Peyer's patch (tissue), 4 donors: ENCODE data around the gene GNAS.

Source experiments
- POLR2A ChIP-seq, 2 donors: fragments of 450-650 bp; IDR thresholded peaks; one replicate each; pipeline ENCODE4 v1.5.1; 2017; ENCODE audit warnings: antibody characterized with exemption in 2 of 2, mild to moderate bottlenecking in 2 of 2, moderate library complexity in 2 of 2
- TF ChIP-seq, protein P1 (sequence below), 6 experiments: fragments of 450-650 bp in 4 of 6; fragments of 200-600 bp in 2 of 6; sonication (generic) in 1 of 6; IDR thresholded peaks; one replicate each; pipeline ENCODE4 v1.5.1; 2017 to 2019; ENCODE audit warnings: antibody characterized with exemption in 6 of 6, mild to moderate bottlenecking in 3 of 6, moderate library complexity in 1 of 6

DNA sequence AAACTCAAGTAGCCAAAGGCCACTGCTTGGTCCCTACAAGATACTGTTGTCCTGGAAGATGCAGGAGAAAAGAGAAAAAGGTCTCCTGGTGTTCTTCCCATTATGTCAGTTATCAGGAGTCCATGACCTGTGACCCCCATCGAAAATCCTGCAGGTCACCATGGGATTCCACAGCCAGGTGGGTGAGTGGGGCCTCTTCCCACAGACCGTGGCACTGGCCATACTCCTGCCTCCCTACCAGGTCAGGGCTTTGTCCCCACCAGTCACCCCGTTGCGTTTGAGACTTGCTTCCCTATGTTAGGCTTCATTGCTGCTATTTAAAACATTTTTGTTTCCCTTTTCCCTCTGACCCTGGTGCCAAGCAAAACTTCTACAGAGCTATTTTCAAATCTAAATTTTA lies 60.6 kb downstream of the GNAS start:
- TF ChIP-seq, protein P1, sequence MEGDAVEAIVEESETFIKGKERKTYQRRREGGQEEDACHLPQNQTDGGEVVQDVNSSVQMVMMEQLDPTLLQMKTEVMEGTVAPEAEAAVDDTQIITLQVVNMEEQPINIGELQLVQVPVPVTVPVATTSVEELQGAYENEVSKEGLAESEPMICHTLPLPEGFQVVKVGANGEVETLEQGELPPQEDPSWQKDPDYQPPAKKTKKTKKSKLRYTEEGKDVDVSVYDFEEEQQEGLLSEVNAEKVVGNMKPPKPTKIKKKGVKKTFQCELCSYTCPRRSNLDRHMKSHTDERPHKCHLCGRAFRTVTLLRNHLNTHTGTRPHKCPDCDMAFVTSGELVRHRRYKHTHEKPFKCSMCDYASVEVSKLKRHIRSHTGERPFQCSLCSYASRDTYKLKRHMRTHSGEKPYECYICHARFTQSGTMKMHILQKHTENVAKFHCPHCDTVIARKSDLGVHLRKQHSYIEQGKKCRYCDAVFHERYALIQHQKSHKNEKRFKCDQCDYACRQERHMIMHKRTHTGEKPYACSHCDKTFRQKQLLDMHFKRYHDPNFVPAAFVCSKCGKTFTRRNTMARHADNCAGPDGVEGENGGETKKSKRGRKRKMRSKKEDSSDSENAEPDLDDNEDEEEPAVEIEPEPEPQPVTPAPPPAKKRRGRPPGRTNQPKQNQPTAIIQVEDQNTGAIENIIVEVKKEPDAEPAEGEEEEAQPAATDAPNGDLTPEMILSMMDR (IDR thresholded peaks at IDR 0.05): no peak
- TF ChIP-seq POLR2A (IDR thresholded peaks at IDR 0.05): no peak
